Mucosa of descending colon (tissue), 3 donors: ENCODE measurements around the gene IGFL4. TPM values are rescaled to one million over a fixed set of nuclear protein-coding genes. Genes with fewer than 3 reads are reported as not detected.
A peak's percentile ranks its signal among the peaks of the same experiment; 100 is the strongest.
"Not testable (repeated sequence)": the region's sequence is repeated elsewhere in the genome, so short reads cannot be mapped to it uniquely, and the experiment has no call there.

Source experiments
- ATAC-seq: fragments of 200-7000 bp; cut with Tn5 transposase; one replicate; pipeline ENCODE4 v1.9.1; 2020; ENCODE audit warnings: mild to moderate bottlenecking, moderate library complexity
- DNase-seq, 3 donors: peaks; one replicate each; pipeline ENCODE4 v3.0.0-alpha.2; 2020
- H3K36me3 ChIP-seq: fragments of 200-600 bp; one replicate; pipeline ENCODE4 v1.8.0; 2021; ENCODE audit warnings: low read depth, mild to moderate bottlenecking
- H3K4me1 ChIP-seq: fragments of 200-600 bp; one replicate; pipeline ENCODE4 v1.8.0; 2021; ENCODE audit warnings: low read depth, mild to moderate bottlenecking
- H3K4me3 ChIP-seq: fragments of 200-600 bp; one replicate; pipeline ENCODE4 v1.8.0; 2021; ENCODE audit warnings: mild to moderate bottlenecking
- H3K9me3 ChIP-seq: fragments of 200-600 bp; one replicate; pipeline ENCODE4 v1.8.0; 2021; ENCODE audit warnings: mild to moderate bottlenecking
- CTCF ChIP-seq: fragments of 200-600 bp; IDR thresholded peaks from one replicate; pipeline ENCODE4 v1.8.0; 2022; ENCODE audit warnings: antibody characterized with exemption, mild to moderate bottlenecking
- intact Hi-C, 2 donors: fragments of 100-400 bp; cut with DNase I in 1 of 2; cut with micrococcal nuclease in 1 of 2; formaldehyde crosslinking; loops; one replicate each; pipeline versions ENCODE4 v1.11.0 to v1.11.1; 2022; cut with DNase I, micrococcal nuclease
- total RNA-seq, 3 donors: library from RNA; stranded (reverse); fragmentation: NEBNext Ultra II Directional in 2 of 3; extraction: Animal tissue kit (Norgen Biotek cat#: 25700) in 2 of 3; gene quantifications; one replicate each; pipeline versions ENCODE4 v1.2.1 to v1.2.4, GENCODE V29; 2021 to 2023
- donor health status: DM: no; HTN: no; CAD: no; lungs with moderate emphysema.
- donor health status: DM: no; HTN: no; CAD: no.
- donor health status: DM: no; HTN: yes; CAD: no.

IGFL4 gene
- total RNA-seq, 3 donors from 2014 or later: not detected

GRCh38 chr19:46082728-46083050 is 41.9 kb upstream of the IGFL4 start:
- no peak for DNase-seq
- no peak for TF ChIP-seq CTCF
- no peak for ATAC-seq
- H3K9me3 ChIP-seq: peaks cover 11% of the 10 kb centered on the region
- H3K36me3 ChIP-seq: no peaks in the 10 kb centered on the region
- H3K4me3 ChIP-seq: no peak overlapping the region
- intact Hi-C loops: loop anchor here (2.0 to 10.0 kb wide), 3 partner anchors 106 to 180 kb away; no protein-coding TSS in a partner anchor
- H3K4me1 ChIP-seq: no peaks in the 10 kb centered on the region

GRCh38 chr19:46081928-46082727 is 41.3 kb upstream of the IGFL4 start:
- H3K9me3 ChIP-seq: peaks cover 11% of the 10 kb centered on the region
- peak; percentile 29 for TF ChIP-seq CTCF
- peaks cover 3% of the 10 kb centered on the region for H3K4me1 ChIP-seq
- no peaks in the 10 kb centered on the region for H3K36me3 ChIP-seq
- DNase-seq (peak in 1 of 3 donors; percentile 45), ATAC-seq (peak; percentile 69)
- intact Hi-C loops: loop anchor here (2.0 to 10.0 kb wide), 3 partner anchors 107 to 180 kb away; no protein-coding TSS in a partner anchor
- no peak overlapping the region for H3K4me3 ChIP-seq

- Histone ChIP-seq H3K36me3 (no peaks in the 10 kb centered on the region), H3K9me3 (peaks cover 2% of the 10 kb centered on the region), H3K4me1 (peaks cover 8% of the 10 kb centered on the region), H3K4me3 (no peak overlapping the region)
- TF ChIP-seq CTCF: no peak
- no peak for ATAC-seq
- no peak for DNase-seq
- intact Hi-C loops: loop anchor here (5.0 to 10.0 kb wide), 2 partner anchors 114 to 182 kb away; no protein-coding TSS in a partner anchor
These were observed 39.8 kb upstream of the IGFL4 start for GRCh38 chr19:46080561-46080960.

GRCh38 chr19:46079576-46079975 is 38.8 kb upstream of the IGFL4 start:
- peaks cover 8% of the 10 kb centered on the region for H3K4me1 ChIP-seq
- no peak overlapping the region for H3K4me3 ChIP-seq
- no peaks in the 10 kb centered on the region for H3K36me3 ChIP-seq
- TF ChIP-seq CTCF: no peak
- ATAC-seq (no peak), DNase-seq (no peak)
- H3K9me3 ChIP-seq: no peaks in the 10 kb centered on the region
- intact Hi-C loops: loop anchor here in 1 of 2 donors (10.0 kb wide), 1 partner anchor 55 kb away; the partner anchor contains the start of gene PGLYRP1

- peak; percentile 12 for TF ChIP-seq CTCF
- H3K9me3 ChIP-seq, H3K4me3 ChIP-seq, H3K36me3 ChIP-seq, H3K4me1 ChIP-seq: not testable (repeated sequence)
- DNase-seq (peak in 1 of 3 donors; percentile 32), ATAC-seq (peak; percentile 69)
- intact Hi-C loops: loop anchor here in 1 of 2 donors (10.0 kb wide), 1 partner anchor 54 kb away; the partner anchor contains the start of gene PGLYRP1
These were observed 38.0 kb upstream of the IGFL4 start for GRCh38 chr19:46078573-46079332.
